K562 (cell line): Measurements from ENCODE around the gene KLHL6. TPM values are rescaled to one million over a fixed set of nuclear protein-coding genes. Genes with fewer than 3 reads are reported as not detected.
A peak's percentile ranks its signal among the peaks of the same experiment; 100 is the strongest.

Experiments
- ATAC-seq: fragments of 200-7000 bp; cut with Tn5 transposase; 3 replicates; pipeline ENCODE4 v1.9.1; 2020; ENCODE audit warnings: moderate library complexity
- BruUV-seq: library from RNA; stranded (reverse); fragments of 400-500 nt; replicated peaks from 2 replicates; lab custom pipeline; 2021; lab: Mats Ljungman, UMichigan
- CTCF ChIA-PET: fragments of 300-600 bp; formaldehyde crosslinking; extraction: SDS; loops from one replicate; lab custom pipeline; 2021; ENCODE audit warnings: low intra/inter-chr PET ratio; lab: Yijun Ruan, JAX
- POLR2A ChIA-PET: fragments of 300-600, 350-650 bp; sonication (Branson Sonifier 250); formaldehyde crosslinking; extraction: SDS; loops from one replicate; lab custom pipeline; 2021; ENCODE audit warnings: antibody characterized with exemption, inconsistent platforms; lab: Yijun Ruan, JAX
- DNase-seq, 4 experiments: peaks; one replicate each; pipeline versions ENCODE4 v3.0.0 to v3.0.0-alpha.2; 2011 to 2018; ENCODE audit warnings: low spot score in 3 of 4, mixed read lengths in 3 of 4; ENCODE audit errors: extremely low read depth in 1 of 4
- FAIRE-seq: peaks from 2 replicates; lab custom pipeline; 2011; peaks lifted over from hg19 to GRCh38; lab: Jason Lieb, UNC
- H2AFZ ChIP-seq: 2 replicates; pipeline ENCODE4 v1.6.0; 2011; ENCODE audit warnings: low read depth, low read length, control low read depth, inconsistent platforms
- H3K27ac ChIP-seq: fragments of 200-600 bp; 3 replicates; pipeline ENCODE4 v1.8.0; 2011; ENCODE audit warnings: low read depth, mild to moderate bottlenecking, control low read depth, inconsistent platforms, low read length, moderate library complexity, mixed read lengths; ENCODE audit errors: extremely low read depth
- H3K27me3 ChIP-seq, 2 experiments: fragments of 300-600 bp in 1 of 2; 2 replicates in 1 of 2; 3 replicates in 1 of 2; pipeline versions ENCODE4 v1.6.0 to v1.8.0; 2011; ENCODE audit warnings: inconsistent platforms in 2 of 2, low read length in 2 of 2, mild to moderate bottlenecking in 1 of 2, mixed read lengths in 1 of 2, moderate library complexity in 1 of 2; ENCODE audit not compliant: control insufficient read depth in 2 of 2, insufficient read depth in 2 of 2
- H3K36me3 ChIP-seq: fragments of 300-600 bp; 3 replicates; pipeline ENCODE4 v1.8.0; 2011; ENCODE audit warnings: mild to moderate bottlenecking, low read length, inconsistent platforms; ENCODE audit not compliant: control insufficient read depth, insufficient read depth
- H3K4me1 ChIP-seq, 2 experiments: fragments of 200-600 bp in 1 of 2; replicated peaks in 1 of 2; 2 replicates in 1 of 2; 3 replicates in 1 of 2; pipeline versions ENCODE4 v1.5.1 to v1.8.0; 2011; ENCODE audit warnings: inconsistent platforms in 2 of 2, low read length in 2 of 2, mild to moderate bottlenecking in 1 of 2, mixed read lengths in 1 of 2, moderate library complexity in 1 of 2; ENCODE audit not compliant: control insufficient read depth in 2 of 2, insufficient read depth in 2 of 2
- H3K4me2 ChIP-seq: 2 replicates; pipeline ENCODE4 v1.6.1; 2011; ENCODE audit warnings: low read length, control low read depth, inconsistent platforms, mixed read lengths; ENCODE audit not compliant: insufficient read depth
- H3K4me3 ChIP-seq: fragments of 200-600 bp; sonication (generic), shearing (Covaris generic); 2 replicates; pipeline ENCODE4 v1.5.1; 2016; ENCODE audit warnings: control low read depth, inconsistent platforms
- H3K79me2 ChIP-seq: fragments of 200-600 bp; 3 replicates; pipeline ENCODE4 v1.8.0; 2011; ENCODE audit warnings: low read length, inconsistent platforms; ENCODE audit not compliant: control insufficient read depth, insufficient read depth
- H3K9ac ChIP-seq, 2 experiments: 2 replicates each; pipeline versions ENCODE4 v1.6.0 to v1.6.1; 2011; ENCODE audit warnings: low read depth in 2 of 2, low read length in 2 of 2, control low read depth in 1 of 2, inconsistent platforms in 1 of 2, mild to moderate bottlenecking in 1 of 2, mixed read lengths in 1 of 2; ENCODE audit not compliant: insufficient read depth in 1 of 2
- H3K9me1 ChIP-seq: one replicate; pipeline ENCODE4 v1.6.0; 2011; ENCODE audit warnings: inconsistent platforms, mild to moderate bottlenecking, low read length, moderate library complexity; ENCODE audit not compliant: control insufficient read depth, insufficient read depth
- H3K9me3 ChIP-seq: replicated peaks from 2 replicates; pipeline ENCODE4 v1.5.1; 2011; ENCODE audit warnings: low read depth, low read length, inconsistent platforms; ENCODE audit not compliant: control insufficient read depth, insufficient read depth
- H4K20me1 ChIP-seq: replicated peaks from 2 replicates; pipeline ENCODE4 v1.6.1; 2011; ENCODE audit warnings: low read length, inconsistent platforms, mixed read lengths; ENCODE audit not compliant: control insufficient read depth, insufficient read depth
- ATF3 ChIP-seq, 2 experiments: fragments of 450-650 bp in 1 of 2; sonication (generic) in 1 of 2; formaldehyde crosslinking in 1 of 2; IDR thresholded peaks in 1 of 2; conservative IDR thresholded peaks in 1 of 2; 2 replicates each; pipeline versions ENCODE4 v1.6.1 to v1.8.1; 2016 to 2023; ENCODE audit warnings: mild to moderate bottlenecking in 2 of 2, moderate library complexity in 2 of 2, inconsistent platforms in 1 of 2, missing genetic modification reagents in 1 of 2
- HBP1 ChIP-seq: fragments of 450-650 bp; formaldehyde crosslinking; IDR thresholded peaks from 2 replicates; pipeline ENCODE4 v1.4.0; 2022; ENCODE audit warnings: missing genetic modification characterization
- HDAC3 ChIP-seq: fragments of 450-650 bp; IDR thresholded peaks from 2 replicates; pipeline ENCODE4 v1.6.1; 2018; ENCODE audit warnings: borderline replicate concordance, mild to moderate bottlenecking, moderate library complexity; ENCODE audit not compliant: partially characterized antibody
- MXI1 ChIP-seq: IDR thresholded peaks from 2 replicates; pipeline ENCODE4 v1.6.1; 2011; ENCODE audit warnings: low read depth, mild to moderate bottlenecking, improper control_type of control experiment, low read length
- RCOR1 ChIP-seq, 2 experiments: IDR thresholded peaks; 2 replicates each; pipeline ENCODE4 v1.6.1; 2012; ENCODE audit warnings: low read depth in 2 of 2, low read length in 2 of 2, borderline replicate concordance in 1 of 2, improper control_type of control experiment in 1 of 2
- REST ChIP-seq, 2 experiments: fragments of 450-650 bp; formaldehyde crosslinking in 1 of 2; IDR thresholded peaks; 2 replicates each; pipeline versions ENCODE4 v1.4.0 to v1.6.1; 2014 to 2020; ENCODE audit warnings: mild to moderate bottlenecking in 2 of 2, borderline replicate concordance in 1 of 2, low read depth in 1 of 2
- ZFP36 ChIP-seq: fragments of 150-350 bp; IDR thresholded peaks from 2 replicates; pipeline ENCODE4 v1.6.1; 2018; ENCODE audit warnings: low read length, low read depth; ENCODE audit not compliant: partially characterized antibody
- ZNF224 ChIP-seq: sonication (generic); formaldehyde crosslinking; IDR thresholded peaks from 2 replicates; pipeline ENCODE4 v1.8.0; 2022; ENCODE audit warnings: mild to moderate bottlenecking, missing genetic modification reagents
- WGBS: fragments of 100-300 bp; shearing (Covaris generic); methylation state at CpG from one replicate; pipeline ENCODE4 v1.1.6; 2016; ENCODE audit warnings: low coverage, mixed read lengths; ENCODE audit not compliant: insufficient coverage; ENCODE audit errors: missing lambda C conversion rate; 5-methylcytosine and 5-hydroxymethylcytosine counted together
- in situ Hi-C: fragments of 300-500 bp; cut with MboI; formaldehyde crosslinking; loops from 4 replicates; pipeline ENCODE4 v1.15.0; 2018; ENCODE audit warnings: inconsistent platforms, mixed read lengths
- intact Hi-C: fragments of 100-400 bp; cut with micrococcal nuclease; formaldehyde crosslinking; loops from 2 replicates; pipeline ENCODE4 v1.14.2; 2022
- polyA plus RNA-seq, 8 experiments: library from polyadenylated mRNA; depleted of rRNA in 4 of 8; stranded (reverse) in 5 of 8; unstranded in 3 of 8; fragments of >200 nt; fragmentation: Nextera tagmentation in 2 of 8; fragmentation: Illumina TruSeq in 1 of 8; extraction: Ambion mirVana in 2 of 8; extraction: Trizol in 1 of 8; gene quantifications; 2 replicates each; pipeline versions ENCODE4 v1.2.1 to v1.2.3, GENCODE V29; 2011 to 2014; ENCODE audit warnings: inconsistent platforms in 1 of 8, missing spikeins in 1 of 8
- total RNA-seq, 7 experiments: library from RNA; depleted of rRNA in 6 of 7; stranded (reverse); fragments of >200 nt in 6 of 7; fragmentation: Illumina TruSeq in 2 of 7; extraction: Trizol in 2 of 7; gene quantifications; 2 replicates each; pipeline versions ENCODE4 v1.2.1 to v1.2.3, GENCODE V29; 2011 to 2021; ENCODE audit warnings: low replicate concordance in 1 of 7

Gene KLHL6
- total and polyA plus RNA-seq, 9 of the 15 experiments (the other 6 are each of a cell fraction or from before 2014, with no cell fraction given) = 0.18 to 2.1 (median 1.4) TPM

- TF ChIP-seq ZNF224 = no peak
- TF ChIP-seq RCOR1 (IDR thresholded peaks at IDR 0.05; ENCODE audit: borderline replicate concordance in 1 of 2, low read depth in 2 of 2, low read length in 2 of 2) = no peak
Observed at GRCh38 chr3:183507551-183507950, 48.0 kb downstream of the KLHL6 start (continued).

GRCh38 chr3:183506674-183507320 is 48.7 kb downstream of the KLHL6 start:
- ChIA-PET CTCF (no interaction called here), POLR2A (interaction anchor here (0.5 to 1.0 kb wide), 3 partner anchors 16 to 597 kb away, joined by 3 to 4 read pairs (median 3); no protein-coding TSS in a partner anchor)
- Histone ChIP-seq H3K9me3 (no peaks in the 10 kb centered on the region), H3K79me2 (no peaks in the 10 kb centered on the region), H3K4me2 (no peak overlapping the region), H3K9ac (no peak overlapping the region), H3K9me1 (no peaks in the 10 kb centered on the region), H3K4me3 (no peak overlapping the region), H3K27ac (no peak overlapping the region), H4K20me1 (no peaks in the 10 kb centered on the region), H2AFZ (no peak overlapping the region), H3K4me1 (no peaks in the 10 kb centered on the region; a peak in 2 of 5 replicates), H3K36me3 (no peaks in the 10 kb centered on the region), H3K27me3 (no peaks in the 10 kb centered on the region)
- 17% methylated on average over 3 of the region's 3 CpGs for WGBS
- FAIRE-seq (no peak), DNase-seq (no peak), ATAC-seq (0 out of 3 replicates have a peak, but pooled peaks have one; percentile 28)
- BruUV-seq = no TSS peak
- in situ Hi-C loops (no loop called here), intact Hi-C loops (no loop called here)
- TF ChIP-seq HDAC3 = no peak
- TF ChIP-seq ZFP36 = no peak
- peak; percentile 55; the same call in 1 of the 2 replicates for TF ChIP-seq ATF3 (IDR thresholded peaks at IDR 0.05)
- no peak for TF ChIP-seq ATF3 (CRISPR knock-in tag; conservative IDR thresholded peaks at IDR 0.05)
- no peak for TF ChIP-seq HBP1 (CRISPR knock-in tag)
- TF ChIP-seq MXI1 = no peak
- TF ChIP-seq REST (IDR thresholded peaks at IDR 0.05; ENCODE audit: borderline replicate concordance) = no peak
- no peak for TF ChIP-seq REST (CRISPR knock-in tag; IDR thresholded peaks at IDR 0.05; ENCODE audit: low read depth)
